ENCODE results near the gene SLTM. TPM values are rescaled to one million over a fixed set of nuclear protein-coding genes. Genes with fewer than 3 reads are reported as not detected.

Gene SLTM
- total RNA-seq, result 100 to 1,000 TPM; 163 to 170 TPM
- 10 to 100 TPM; 52.1 to 65.8 (median 58.8) TPM for polyA plus RNA-seq
- total RNA-seq, result 226 to 342 (median 275) reads per million in 6 experiments

DNA sequence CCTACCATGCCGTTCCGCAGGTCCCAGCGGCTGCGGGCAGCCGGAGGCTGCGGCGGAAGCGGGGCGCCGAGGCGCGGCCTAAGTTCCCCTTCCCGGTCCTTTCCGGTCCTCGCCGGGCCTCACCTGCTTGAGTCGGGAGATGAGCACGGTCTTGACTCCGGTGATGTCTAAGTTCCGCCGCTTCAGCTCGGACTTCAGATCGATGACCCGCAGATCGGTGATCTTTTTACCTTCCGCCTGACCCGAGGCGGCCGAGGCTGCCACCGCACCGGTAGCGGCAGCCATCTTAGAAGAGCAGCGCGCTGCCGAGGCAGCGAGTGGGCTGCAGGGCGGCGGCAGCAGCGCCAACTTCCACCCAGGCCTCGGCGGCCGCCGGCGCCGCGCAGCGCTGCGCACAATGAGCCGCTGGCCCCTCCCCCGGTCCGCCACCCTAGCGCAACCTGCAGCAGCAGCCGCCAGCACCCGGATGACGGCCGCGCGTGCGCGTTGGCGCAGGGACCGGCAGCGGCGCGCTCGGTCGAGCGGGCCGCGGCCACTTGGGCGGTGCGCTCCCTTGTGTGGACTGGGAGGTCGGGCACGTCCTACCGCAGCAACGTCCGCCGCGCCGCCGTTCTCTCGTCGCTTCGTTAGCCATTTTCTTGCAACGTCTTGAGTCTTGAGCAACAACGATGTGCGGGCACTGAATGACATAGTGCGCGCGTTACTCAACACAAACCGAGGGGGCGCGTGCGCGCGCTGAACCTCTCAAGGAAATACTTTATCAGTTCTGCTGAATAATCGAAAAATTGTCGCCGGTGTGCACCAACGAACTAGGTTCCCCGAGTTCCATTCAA, at the start of gene SLTM:
SLTM (minus strand) TSS at position 399 of the 833 bp plus-strand sequence; CDS start at position 285, 114 bp downstream.
- H3K9me3 Mint-ChIP-seq, result no peaks in the 10 kb centered on the region
- POLR2A ChIA-PET, result interaction anchor here (0.8 to 1.6 kb wide), 5 partner anchors 10 to 591 kb away, joined by 3 to 7 read pairs (median 3); partner anchors contain the start of gene MINDY2
- peaks cover 0 to 15% (median 0%) of the 10 kb centered on the region in 3 donors for H3K36me3 Mint-ChIP-seq
- DNase-seq, result peak; percentile 87 to 96 (median 92)
- peak within 1 kb of the TSS; percentile 92 to 99 (median 96) for H3K4me3 Mint-ChIP-seq
- no peaks in the 10 kb centered on the region for H3K27me3 Mint-ChIP-seq
- peaks cover 5 to 36% (median 16%) of the 10 kb centered on the region in 4 donors for H3K4me1 Mint-ChIP-seq
- peak within 1 kb of the TSS; percentile 97 to 100 (median 100) for H3K27ac Mint-ChIP-seq
- peak; percentile 92 for ATAC-seq

DNA sequence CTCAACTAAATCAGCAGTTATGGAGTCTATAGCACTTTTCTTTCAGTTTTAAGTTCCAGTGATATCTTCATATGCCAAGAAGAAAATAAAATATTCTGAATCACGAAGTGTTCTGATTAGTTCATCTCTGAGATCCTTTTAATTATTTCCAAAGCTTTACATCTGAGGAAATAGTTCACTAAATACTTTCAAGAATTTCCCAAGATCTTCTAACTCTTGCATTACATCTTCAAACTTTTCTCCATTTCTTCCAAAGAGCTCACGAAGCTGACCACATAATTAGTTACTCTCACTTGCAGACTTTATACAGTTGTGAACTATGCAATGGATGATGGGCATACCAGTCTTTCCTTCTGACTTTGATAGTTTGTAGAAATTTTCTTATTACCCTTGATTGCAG, 49.8 kb upstream of the SLTM start:
- H3K4me3 Mint-ChIP-seq, result no peak overlapping the region
- H3K9me3 Mint-ChIP-seq, result no peaks in the 10 kb centered on the region
- H3K4me1 Mint-ChIP-seq, result peaks cover 7 to 42% (median 21%) of the 10 kb centered on the region in 4 donors
- POLR2A ChIA-PET, result no interaction called here
- ATAC-seq, result no peak
- peak overlapping the region in 3 of 10 donors; percentile 15 to 32 (median 19) for H3K27ac Mint-ChIP-seq
- DNase-seq, result no peak
- no peaks in the 10 kb centered on the region for H3K27me3 Mint-ChIP-seq
- no peaks in the 10 kb centered on the region for H3K36me3 Mint-ChIP-seq

DNA sequence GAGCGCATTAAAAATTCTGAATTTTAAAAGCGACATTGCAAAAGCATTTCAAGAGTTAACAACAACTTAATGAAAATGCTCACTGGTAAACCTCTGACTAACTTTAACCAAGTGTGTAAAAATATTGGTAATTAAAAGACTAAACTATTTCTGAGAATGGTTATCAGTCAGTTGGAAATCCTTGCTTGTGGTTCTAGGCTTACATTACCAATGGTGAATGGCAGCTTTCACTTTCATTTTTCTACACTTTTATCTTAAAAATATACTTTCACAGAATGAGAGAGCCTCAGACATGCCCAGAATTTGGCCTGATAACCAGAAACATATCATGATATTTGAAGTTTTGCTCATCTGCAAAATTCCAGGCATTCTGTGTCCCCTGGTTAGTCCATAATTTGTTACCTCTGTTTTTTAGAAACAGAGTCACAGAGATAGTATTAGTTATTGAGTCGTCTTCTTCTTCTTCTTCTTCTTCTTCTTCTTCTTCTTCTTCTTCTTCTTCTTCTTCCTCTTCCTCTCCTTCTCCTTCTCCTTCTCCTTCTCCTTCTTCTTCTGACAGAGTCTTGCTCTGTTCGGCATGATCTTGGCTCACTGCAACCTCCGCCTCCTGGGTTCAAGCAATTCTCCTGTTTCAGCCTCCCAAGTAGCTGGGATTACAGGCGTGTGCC, 48.5 kb upstream of the SLTM start:
- H3K9me3 Mint-ChIP-seq, result no peaks in the 10 kb centered on the region
- H3K4me3 Mint-ChIP-seq, result peak overlapping the region; percentile 40 to 76 (median 64)
- ATAC-seq, result peak; percentile 63 to 89
- POLR2A ChIA-PET, result interaction anchor here (0.9 kb wide), 1 partner anchor 547 kb away, joined by 3 read pairs; no protein-coding TSS in a partner anchor
- H3K27ac Mint-ChIP-seq, result peak overlapping the region; percentile 72 to 92 (median 84)
- peaks cover 4 to 44% (median 17%) of the 10 kb centered on the region in 4 donors for H3K4me1 Mint-ChIP-seq
- H3K36me3 Mint-ChIP-seq, result no peaks in the 10 kb centered on the region
- no peaks in the 10 kb centered on the region for H3K27me3 Mint-ChIP-seq
- DNase-seq, result peak in 2 of 10 donors; percentile 28 to 38

DNA sequence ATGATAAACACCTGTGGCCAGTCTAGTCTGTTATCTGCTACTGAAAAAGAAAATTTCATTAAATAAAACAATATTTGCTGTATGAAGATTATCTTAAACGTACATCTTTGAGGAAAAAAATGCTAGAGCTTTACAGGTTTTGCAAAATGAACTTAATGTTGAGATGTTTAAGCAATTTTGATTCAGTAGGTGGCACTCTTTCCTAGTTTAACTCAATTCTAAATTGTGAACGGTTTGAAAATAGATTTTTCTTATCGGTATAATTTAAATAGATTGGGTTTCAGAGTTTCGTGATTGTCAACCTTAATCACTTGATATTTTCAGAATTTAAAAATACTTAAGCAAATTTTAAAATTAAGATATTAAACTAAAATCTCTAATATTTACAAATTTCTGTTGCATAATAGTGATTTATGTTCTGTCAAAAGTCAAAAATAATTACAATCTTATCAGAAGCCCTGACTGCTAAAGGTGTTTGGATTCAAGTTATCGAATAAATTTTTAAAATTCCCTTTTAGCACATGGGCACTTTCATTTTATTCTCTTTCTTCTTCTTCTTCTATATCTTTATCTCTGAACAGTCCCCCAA, 47.0 kb upstream of the SLTM start:
- Mint-ChIP-seq H3K27me3 (no peaks in the 10 kb centered on the region), H3K4me1 (peaks cover 7 to 49% (median 25%) of the 10 kb centered on the region in 4 donors), H3K9me3 (no peaks in the 10 kb centered on the region), H3K27ac (peak overlapping the region in 1 of 10 donors; percentile 85), H3K36me3 (no peaks in the 10 kb centered on the region), H3K4me3 (peak overlapping the region in 2 of 10 donors; percentile 61 to 76)
- ATAC-seq, result no peak
- peak in 3 of 10 donors; percentile 47 to 57 (median 57) for DNase-seq
- POLR2A ChIA-PET, result no interaction called here

DNA sequence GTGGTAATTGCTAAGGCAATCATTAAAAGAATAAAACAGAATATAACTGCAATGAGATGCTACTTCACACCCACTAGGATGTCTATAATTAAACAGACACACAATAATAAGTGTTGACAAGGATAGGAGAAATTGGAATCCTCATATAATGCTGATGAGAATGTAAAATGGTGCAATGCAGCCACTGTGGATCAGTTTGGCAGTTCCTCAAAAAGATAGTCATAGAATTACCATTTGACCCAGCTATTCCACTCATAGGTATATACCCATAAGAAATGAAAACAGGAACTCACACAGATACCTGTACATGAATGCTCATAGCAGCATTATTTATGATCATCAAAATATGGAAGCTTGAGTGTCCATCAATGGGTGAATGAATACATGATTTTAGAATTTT, 44.4 kb upstream of the SLTM start:
- ATAC-seq, result no peak
- H3K4me1 Mint-ChIP-seq, result peaks cover 9 to 61% (median 34%) of the 10 kb centered on the region in 4 donors
- H3K36me3 Mint-ChIP-seq, result no peaks in the 10 kb centered on the region
- H3K27me3 Mint-ChIP-seq, result peaks cover 0 to 3% (median 0%) of the 10 kb centered on the region in 5 donors
- DNase-seq, result no peak
- H3K9me3 Mint-ChIP-seq, result no peaks in the 10 kb centered on the region
- H3K27ac Mint-ChIP-seq, result peak overlapping the region in 1 of 10 donors; percentile 8
- H3K4me3 Mint-ChIP-seq, result no peak overlapping the region
- POLR2A ChIA-PET, result no interaction called here

DNA sequence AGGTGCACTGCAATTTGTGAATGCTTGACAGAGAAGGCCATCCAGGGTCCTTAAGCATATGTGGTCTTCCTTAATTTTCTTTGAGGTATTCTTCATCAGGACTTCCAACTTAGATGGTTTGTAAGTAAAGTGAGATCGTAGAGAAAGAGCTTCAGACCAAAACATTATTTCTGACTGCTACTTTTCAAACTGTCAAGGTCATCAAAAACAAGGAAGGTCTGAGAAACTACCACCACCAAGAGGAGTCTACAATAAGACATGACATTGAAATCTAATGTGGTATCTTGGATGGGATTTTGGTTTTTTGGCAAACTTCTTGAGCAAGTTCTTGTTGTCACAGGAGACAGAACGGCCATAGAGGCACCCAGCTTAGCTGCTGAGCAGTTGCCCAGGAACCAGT, 34.0 kb upstream of the SLTM start:
- ATAC-seq (no peak), DNase-seq (no peak)
- Mint-ChIP-seq H3K27ac (no peak overlapping the region), H3K4me3 (no peak overlapping the region), H3K9me3 (no peaks in the 10 kb centered on the region), H3K36me3 (peaks cover 0 to 1% (median 0%) of the 10 kb centered on the region in 3 donors), H3K27me3 (peaks cover 0 to 2% (median 0%) of the 10 kb centered on the region in 5 donors), H3K4me1 (no peaks in the 10 kb centered on the region)
- POLR2A ChIA-PET, result interaction anchor here (0.5 kb wide), 1 partner anchor 284 kb away, joined by 3 read pairs; no protein-coding TSS in a partner anchor

DNA sequence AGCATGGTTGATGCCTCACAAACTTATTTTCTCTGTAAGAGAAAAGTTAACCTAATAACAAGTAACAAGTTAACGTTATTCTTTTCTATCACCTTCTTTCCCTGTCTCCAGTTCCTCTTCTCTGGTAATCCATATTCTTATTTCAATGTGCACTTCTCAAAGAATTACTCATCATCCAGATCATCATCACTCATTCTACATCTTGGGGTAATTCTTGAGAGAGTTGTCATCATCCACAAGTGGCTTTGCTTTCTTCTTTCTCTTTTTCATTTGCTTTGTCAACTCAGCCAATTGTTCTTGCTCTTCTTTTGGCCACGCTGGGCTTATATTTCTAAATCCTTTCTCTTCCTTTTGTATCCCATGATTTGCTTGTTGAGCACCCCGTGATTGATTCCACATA, 33.2 kb upstream of the SLTM start:
- POLR2A ChIA-PET, result no interaction called here
- H3K4me1 Mint-ChIP-seq, result no peaks in the 10 kb centered on the region
- no peaks in the 10 kb centered on the region for H3K9me3 Mint-ChIP-seq
- DNase-seq (no peak), ATAC-seq (no peak)
- H3K36me3 Mint-ChIP-seq, result peaks cover 0 to 1% (median 0%) of the 10 kb centered on the region in 3 donors
- peaks cover 0 to 2% (median 0%) of the 10 kb centered on the region in 5 donors for H3K27me3 Mint-ChIP-seq
- no peak overlapping the region for H3K4me3 Mint-ChIP-seq
- no peak overlapping the region for H3K27ac Mint-ChIP-seq

DNA sequence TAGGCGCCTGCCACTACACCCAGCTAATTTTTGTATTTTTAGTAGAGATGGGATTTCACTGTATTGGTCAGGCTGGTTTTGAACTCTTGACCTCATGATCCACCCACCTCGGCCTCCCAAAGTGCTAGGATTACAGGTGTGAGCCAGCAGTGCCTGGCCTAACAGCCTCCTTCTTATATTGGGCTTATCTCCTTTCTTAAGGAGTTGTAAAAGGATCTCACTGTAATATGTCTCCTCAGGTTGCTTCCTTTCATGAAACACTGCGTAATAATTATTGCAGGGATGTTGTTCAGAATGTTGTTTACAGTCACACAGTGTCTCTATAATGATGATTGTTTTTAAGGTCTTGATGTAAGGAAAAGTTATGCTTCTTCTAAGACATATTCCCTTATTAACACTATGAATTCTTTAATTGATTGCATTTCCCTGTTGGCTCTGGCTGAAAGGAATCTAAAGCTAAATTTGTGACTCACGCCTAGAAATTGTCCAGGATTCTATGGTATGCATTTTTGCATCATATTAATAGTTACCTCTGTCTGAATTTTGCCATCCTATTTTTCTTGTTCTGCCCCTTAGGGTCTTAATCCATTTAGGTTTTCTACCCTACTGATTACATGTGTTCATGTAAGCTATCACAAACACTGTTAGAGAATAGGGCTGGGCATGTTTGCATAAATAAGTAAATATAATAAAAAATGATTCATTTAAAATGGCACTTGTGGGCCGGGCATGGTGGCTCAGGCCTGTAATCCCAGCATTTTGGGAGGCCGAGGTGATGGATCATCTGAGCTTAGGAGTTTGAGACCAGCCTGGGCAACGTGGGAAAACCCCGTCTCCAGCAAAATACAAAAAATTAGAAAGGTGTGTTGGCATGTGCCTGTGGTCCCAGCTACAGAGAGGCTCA, 29.4 kb upstream of the SLTM start:
- Mint-ChIP-seq H3K4me1 (no peaks in the 10 kb centered on the region), H3K4me3 (no peak overlapping the region), H3K27me3 (no peaks in the 10 kb centered on the region), H3K27ac (peak overlapping the region in 1 of 10 donors; percentile 62), H3K36me3 (no peaks in the 10 kb centered on the region), H3K9me3 (no peaks in the 10 kb centered on the region)
- ATAC-seq (no peak), DNase-seq (no peak)
- POLR2A ChIA-PET, result interaction anchor here (0.7 kb wide), 1 partner anchor 175 kb away, joined by 5 read pairs; no protein-coding TSS in a partner anchor

DNA sequence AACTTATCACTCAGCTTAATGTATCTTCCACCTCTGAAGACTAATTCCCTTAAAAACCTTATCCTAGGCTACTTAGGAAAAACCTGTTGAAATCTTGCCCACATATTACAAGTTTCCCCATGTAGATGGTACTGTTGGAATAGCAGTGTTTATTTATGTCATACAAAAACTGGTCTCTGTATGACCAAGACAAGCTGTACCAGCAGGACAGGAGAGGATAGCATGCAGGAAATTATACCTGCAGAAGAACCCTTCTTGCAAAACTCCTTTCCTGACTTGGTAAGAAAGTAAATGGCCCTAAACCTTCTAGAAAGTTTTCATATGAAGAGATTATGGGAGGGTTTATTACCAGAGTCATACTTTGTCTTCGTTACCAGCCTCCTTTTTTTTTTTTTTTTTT, 28.7 kb upstream of the SLTM start:
- Mint-ChIP-seq H3K36me3 (no peaks in the 10 kb centered on the region), H3K27me3 (no peaks in the 10 kb centered on the region), H3K9me3 (no peaks in the 10 kb centered on the region), H3K4me3 (no peak overlapping the region), H3K27ac (no peak overlapping the region), H3K4me1 (peaks cover 4 to 6% (median 4%) of the 10 kb centered on the region in 4 donors)
- ATAC-seq, result no peak
- POLR2A ChIA-PET, result interaction anchor here (0.7 kb wide), 1 partner anchor 176 kb away, joined by 5 read pairs; no protein-coding TSS in a partner anchor
- DNase-seq, result no peak

DNA sequence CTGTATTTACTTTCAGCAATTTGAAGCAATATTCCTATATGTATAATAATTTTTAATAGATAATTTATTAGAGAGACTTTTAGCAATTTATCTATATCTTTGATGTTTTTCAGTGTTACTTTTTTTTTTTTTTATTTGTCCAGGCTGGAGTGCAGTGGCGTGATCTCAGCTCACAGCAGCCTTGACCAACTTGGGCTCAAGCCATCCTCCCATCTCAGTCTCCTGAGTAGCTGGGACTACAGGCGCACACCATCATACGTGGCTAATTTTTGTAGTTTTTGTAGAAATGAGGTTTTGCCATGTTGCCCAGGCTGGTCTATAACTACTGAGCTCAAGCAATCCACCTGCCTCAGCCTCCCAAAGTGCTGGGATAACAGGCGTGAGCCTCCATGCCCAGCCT, 25.3 kb upstream of the SLTM start:
- Mint-ChIP-seq H3K27ac (no peak overlapping the region), H3K27me3 (no peaks in the 10 kb centered on the region), H3K36me3 (no peaks in the 10 kb centered on the region), H3K9me3 (no peaks in the 10 kb centered on the region), H3K4me3 (no peak overlapping the region), H3K4me1 (peaks cover 4 to 8% (median 5%) of the 10 kb centered on the region in 4 donors)
- POLR2A ChIA-PET, result no interaction called here
- no peak for DNase-seq
- no peak for ATAC-seq

DNA sequence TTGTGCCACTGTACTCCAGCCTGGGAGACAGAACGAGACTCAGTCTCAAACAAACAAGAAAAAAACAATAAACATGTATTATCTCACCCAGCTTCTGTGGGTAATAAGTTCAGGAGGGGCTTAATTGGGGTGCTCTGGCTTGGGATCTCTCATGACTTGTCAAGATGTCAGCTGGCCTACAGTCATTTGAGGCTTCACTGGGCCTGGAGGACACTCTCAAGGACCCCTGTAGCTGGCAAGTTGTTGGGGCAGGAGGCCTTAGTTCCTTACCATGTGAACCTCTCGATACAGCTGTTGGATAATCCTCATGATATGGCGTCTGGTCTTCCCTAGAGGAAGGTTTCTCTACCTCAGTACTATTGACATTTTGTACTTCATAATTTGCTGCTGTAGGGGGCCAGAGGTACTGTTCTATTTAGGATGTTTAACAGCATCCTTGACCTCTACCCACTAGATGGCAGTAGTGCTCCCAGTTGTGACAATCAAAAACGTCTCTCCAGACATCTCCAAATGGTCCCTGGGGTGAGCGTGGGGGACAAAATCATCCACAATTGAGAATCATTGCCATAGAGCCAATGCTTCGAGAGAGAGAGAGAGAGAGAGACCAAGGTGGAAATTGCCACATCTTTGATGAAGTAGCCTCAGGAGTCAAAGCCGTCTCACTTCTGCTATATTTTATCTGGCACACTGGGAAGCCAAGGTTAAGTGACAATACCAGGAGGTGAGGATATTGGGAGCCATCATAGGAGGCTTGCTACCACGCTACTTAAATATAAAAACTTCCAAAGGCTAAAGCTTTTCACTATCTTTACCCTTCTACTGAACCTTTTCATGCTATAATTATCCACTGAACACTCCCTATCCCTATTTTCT, 23.9 kb upstream of the SLTM start:
- H3K9me3 Mint-ChIP-seq, result no peaks in the 10 kb centered on the region
- H3K4me1 Mint-ChIP-seq, result peaks cover 4 to 14% (median 8%) of the 10 kb centered on the region in 4 donors
- no peak overlapping the region for H3K4me3 Mint-ChIP-seq
- H3K36me3 Mint-ChIP-seq, result no peaks in the 10 kb centered on the region
- H3K27ac Mint-ChIP-seq, result no peak overlapping the region
- POLR2A ChIA-PET, result no interaction called here
- no peaks in the 10 kb centered on the region for H3K27me3 Mint-ChIP-seq
- DNase-seq, result peak; percentile 14 to 76 (median 57)
- peak; percentile 98 to 99 for ATAC-seq
